ENCODE results near the gene STAB1.
A peak's percentile ranks its signal among the peaks of the same experiment; 100 is the strongest.

DNA sequence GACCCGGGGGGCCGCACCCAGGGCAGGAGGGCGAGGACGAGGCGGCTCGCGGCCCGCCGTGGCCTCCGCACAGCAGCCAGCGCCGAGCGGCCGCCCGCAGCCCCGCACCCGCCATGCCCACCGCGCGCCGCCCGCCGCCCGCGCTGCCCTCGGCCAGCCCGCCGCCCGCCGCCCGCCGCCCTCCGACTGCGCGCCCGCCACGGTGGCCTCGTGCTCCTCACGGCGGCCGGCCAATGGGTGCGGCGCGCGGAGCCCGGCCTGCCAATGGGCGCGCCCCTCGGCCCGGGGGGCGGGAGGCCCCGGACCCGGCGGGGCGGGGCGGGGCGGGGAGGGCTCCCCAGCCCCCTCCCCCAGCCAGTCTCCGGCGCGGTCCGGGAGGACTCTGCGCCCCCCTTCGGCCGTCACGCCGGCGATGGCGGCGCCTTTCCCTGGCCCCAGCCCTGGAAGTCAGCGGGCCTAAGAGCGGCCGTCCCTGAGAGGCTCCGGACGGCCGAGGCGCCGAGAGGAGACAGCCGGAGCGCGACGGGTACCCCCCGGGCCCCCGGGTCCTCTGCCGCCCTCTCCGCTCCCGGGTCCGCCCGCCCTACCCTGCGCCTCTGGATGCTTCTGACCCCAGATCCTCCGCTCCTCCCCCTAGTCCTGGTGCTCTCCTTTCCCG lies 38.6 kb downstream of the STAB1 start, which contains the start of gene NT5DC2:
- TF ChIP-seq, protein P1, sequence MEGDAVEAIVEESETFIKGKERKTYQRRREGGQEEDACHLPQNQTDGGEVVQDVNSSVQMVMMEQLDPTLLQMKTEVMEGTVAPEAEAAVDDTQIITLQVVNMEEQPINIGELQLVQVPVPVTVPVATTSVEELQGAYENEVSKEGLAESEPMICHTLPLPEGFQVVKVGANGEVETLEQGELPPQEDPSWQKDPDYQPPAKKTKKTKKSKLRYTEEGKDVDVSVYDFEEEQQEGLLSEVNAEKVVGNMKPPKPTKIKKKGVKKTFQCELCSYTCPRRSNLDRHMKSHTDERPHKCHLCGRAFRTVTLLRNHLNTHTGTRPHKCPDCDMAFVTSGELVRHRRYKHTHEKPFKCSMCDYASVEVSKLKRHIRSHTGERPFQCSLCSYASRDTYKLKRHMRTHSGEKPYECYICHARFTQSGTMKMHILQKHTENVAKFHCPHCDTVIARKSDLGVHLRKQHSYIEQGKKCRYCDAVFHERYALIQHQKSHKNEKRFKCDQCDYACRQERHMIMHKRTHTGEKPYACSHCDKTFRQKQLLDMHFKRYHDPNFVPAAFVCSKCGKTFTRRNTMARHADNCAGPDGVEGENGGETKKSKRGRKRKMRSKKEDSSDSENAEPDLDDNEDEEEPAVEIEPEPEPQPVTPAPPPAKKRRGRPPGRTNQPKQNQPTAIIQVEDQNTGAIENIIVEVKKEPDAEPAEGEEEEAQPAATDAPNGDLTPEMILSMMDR (IDR thresholded peaks at IDR 0.05) = no peak
- no peak for TF ChIP-seq EP300 (IDR thresholded peaks at IDR 0.05)
- TF ChIP-seq POLR2AphosphoS5 (IDR thresholded peaks at IDR 0.05) = peak in 1 of 2 donors; percentile 52
- no peak for TF ChIP-seq POLR2A (IDR thresholded peaks at IDR 0.05; ENCODE audit: low read depth)
